ENCODE results near the gene GGTA1. TPM values are rescaled to one million over a fixed set of nuclear protein-coding genes. Genes with fewer than 3 reads are reported as not detected.

GGTA1 gene
- total RNA-seq, 1 donor: not detected

- DNase-seq (ENCODE audit: insufficient read length, low spot score, missing footprints): no peak
- Histone ChIP-seq H2AFZ (ENCODE audit: low read length) (no peak overlapping the region), H3K9me3 (ENCODE audit: low read depth, low read length) (no peaks in the 10 kb centered on the region), H3K27ac (ENCODE audit: low read depth, low read length) (no peak overlapping the region), H4K20me1 (ENCODE audit: insufficient read depth, low read length) (no peaks in the 10 kb centered on the region), H3K36me3 (ENCODE audit: insufficient read depth, low read length) (no peaks in the 10 kb centered on the region), H3K27me3 (ENCODE audit: insufficient read depth, low read length) (peaks cover 46% of the 10 kb centered on the region), H3K4me2 (ENCODE audit: insufficient read depth, low read length) (no peak overlapping the region), H3K4me3 (ENCODE audit: insufficient read depth, low read length) (no peak overlapping the region), H3K79me2 (ENCODE audit: insufficient read depth, low read length) (no peaks in the 10 kb centered on the region), H3K4me1 (ENCODE audit: insufficient read depth, low read length) (no peaks in the 10 kb centered on the region)
- no peak for TF ChIP-seq CTCF (IDR thresholded peaks at IDR 0.05; ENCODE audit: extremely low read depth, low read depth, low read length)
Measured at GRCh38 chr9:121454972-121455371, 44.7 kb downstream of the GGTA1 start.

- DNase-seq (ENCODE audit: insufficient read length, low spot score, missing footprints): no peak
- Histone ChIP-seq H3K4me1 (ENCODE audit: insufficient read depth, low read length) (no peaks in the 10 kb centered on the region), H3K36me3 (ENCODE audit: insufficient read depth, low read length) (no peaks in the 10 kb centered on the region), H4K20me1 (ENCODE audit: insufficient read depth, low read length) (no peaks in the 10 kb centered on the region), H3K79me2 (ENCODE audit: insufficient read depth, low read length) (no peaks in the 10 kb centered on the region), H3K27ac (ENCODE audit: low read depth, low read length) (no peak overlapping the region), H3K27me3 (ENCODE audit: insufficient read depth, low read length) (peaks cover 52% of the 10 kb centered on the region), H3K4me2 (ENCODE audit: insufficient read depth, low read length) (no peak overlapping the region), H3K9me3 (ENCODE audit: low read depth, low read length) (no peaks in the 10 kb centered on the region), H3K4me3 (ENCODE audit: insufficient read depth, low read length) (no peak overlapping the region), H2AFZ (ENCODE audit: low read length) (no peak overlapping the region)
- no peak for TF ChIP-seq CTCF (IDR thresholded peaks at IDR 0.05; ENCODE audit: extremely low read depth, low read depth, low read length)
Measured at GRCh38 chr9:121453232-121453892, 46.3 kb downstream of the GGTA1 start.

- Histone ChIP-seq H3K4me1 (ENCODE audit: insufficient read depth, low read length) (peaks cover 6% of the 10 kb centered on the region), H3K9me3 (ENCODE audit: low read depth, low read length) (no peaks in the 10 kb centered on the region), H3K27me3 (ENCODE audit: insufficient read depth, low read length) (peaks cover 58% of the 10 kb centered on the region), H4K20me1 (ENCODE audit: insufficient read depth, low read length) (no peaks in the 10 kb centered on the region), H2AFZ (ENCODE audit: low read length) (no peak overlapping the region), H3K4me3 (ENCODE audit: insufficient read depth, low read length) (no peak overlapping the region), H3K27ac (ENCODE audit: low read depth, low read length) (no peak overlapping the region), H3K79me2 (ENCODE audit: insufficient read depth, low read length) (no peaks in the 10 kb centered on the region), H3K36me3 (ENCODE audit: insufficient read depth, low read length) (no peaks in the 10 kb centered on the region), H3K4me2 (ENCODE audit: insufficient read depth, low read length) (no peak overlapping the region)
- no peak for TF ChIP-seq CTCF (IDR thresholded peaks at IDR 0.05; ENCODE audit: extremely low read depth, low read depth, low read length)
- DNase-seq (ENCODE audit: insufficient read length, low spot score, missing footprints): no peak
Measured at GRCh38 chr9:121452085-121452484, 47.6 kb downstream of the GGTA1 start.

- H3K79me2 ChIP-seq (ENCODE audit: insufficient read depth, low read length): no peaks in the 10 kb centered on the region
- no peak overlapping the region for H3K27ac ChIP-seq (ENCODE audit: low read depth, low read length)
- no peak overlapping the region for H3K4me3 ChIP-seq (ENCODE audit: insufficient read depth, low read length)
- no peak for DNase-seq (ENCODE audit: insufficient read length, low spot score, missing footprints)
- H3K4me1 ChIP-seq (ENCODE audit: insufficient read depth, low read length): peaks cover 7% of the 10 kb centered on the region
- no peaks in the 10 kb centered on the region for H3K36me3 ChIP-seq (ENCODE audit: insufficient read depth, low read length)
- H2AFZ ChIP-seq (ENCODE audit: low read length): no peak overlapping the region
- H4K20me1 ChIP-seq (ENCODE audit: insufficient read depth, low read length): no peaks in the 10 kb centered on the region
- peaks cover 57% of the 10 kb centered on the region for H3K27me3 ChIP-seq (ENCODE audit: insufficient read depth, low read length)
- H3K4me2 ChIP-seq (ENCODE audit: insufficient read depth, low read length): no peak overlapping the region
- TF ChIP-seq CTCF (IDR thresholded peaks at IDR 0.05; ENCODE audit: extremely low read depth, low read depth, low read length): no peak
- H3K9me3 ChIP-seq (ENCODE audit: low read depth, low read length): no peaks in the 10 kb centered on the region
Measured at GRCh38 chr9:121451586-121451985, 48.1 kb downstream of the GGTA1 start.
